ENCODE measurements around the gene MEDAG. TPM values are rescaled to one million over a fixed set of nuclear protein-coding genes. Genes with fewer than 3 reads are reported as not detected.
"Not testable (repeated sequence)": the region's sequence is repeated elsewhere in the genome, so short reads cannot be mapped to it uniquely, and the experiment has no call there.

MEDAG gene
- total RNA-seq, 2 experiments from 2014 or later = 0.19 TPM; not detected in 1

- Histone ChIP-seq H3K4me3 (ENCODE audit: low read depth, low read length, poor library complexity, severe bottlenecking) (no peak overlapping the region), H3K4me2 (ENCODE audit: low read length) (no peak overlapping the region), H3K79me2 (ENCODE audit: insufficient read depth, low read depth, low read length) (no peaks in the 10 kb centered on the region), H4K20me1 (ENCODE audit: insufficient read depth, low read length) (no peaks in the 10 kb centered on the region), H3K4me1 (ENCODE audit: insufficient read depth, low read length, poor library complexity, severe bottlenecking) (no peaks in the 10 kb centered on the region), H2AFZ (ENCODE audit: low read length) (no peak overlapping the region), H3K9me3 (ENCODE audit: low read length) (no peaks in the 10 kb centered on the region), H3K36me3 (ENCODE audit: insufficient read depth, low read length) (no peaks in the 10 kb centered on the region), H3K27ac (ENCODE audit: low read depth, low read length, poor library complexity, severe bottlenecking) (no peak overlapping the region), H3K9me2 (ENCODE audit: insufficient read depth, low read length) (no peaks in the 10 kb centered on the region)
- intact Hi-C loops (cut with micrococcal nuclease; ENCODE audit: unreplicated experiment) = no loop called here
- CTCF ChIA-PET (ENCODE audit: unreplicated experiment) = interaction anchor here (0.5 kb wide), 1 partner anchor 51 kb away, joined by 3 read pairs; no protein-coding TSS in a partner anchor
- no TSS peak for BruUV-seq (replicated peaks)
- no peak for DNase-seq (ENCODE audit: low spot score)
- POLR2A ChIA-PET = interaction anchor here (0.5 to 0.7 kb wide), 2 partner anchors 732 to 954 kb away, joined by 3 to 5 read pairs; no protein-coding TSS in a partner anchor
- TF ChIP-seq EZH2phosphoT487 (IDR thresholded peaks at IDR 0.05; ENCODE audit: borderline replicate concordance, low read depth, low read length) (no peak), CTCF (conservative IDR thresholded peaks at IDR 0.05; ENCODE audit: low read length) (no peak)
Measured at GRCh38 chr13:30925429-30925828, 19.4 kb downstream of the MEDAG start.

GRCh38 chr13:30926781-30927180 is 20.7 kb downstream of the MEDAG start:
- DNase-seq (ENCODE audit: low spot score) = no peak
- no peaks in the 10 kb centered on the region for H3K9me2 ChIP-seq (ENCODE audit: insufficient read depth, low read length)
- H3K4me2 ChIP-seq (ENCODE audit: low read length) = no peak overlapping the region
- no peak overlapping the region for H3K27ac ChIP-seq (ENCODE audit: low read depth, low read length, poor library complexity, severe bottlenecking)
- ChIA-PET CTCF (ENCODE audit: unreplicated experiment) (no interaction called here), POLR2A (interaction anchor here (0.6 kb wide), 1 partner anchor 1001 kb away, joined by 3 read pairs; no protein-coding TSS in a partner anchor)
- no peaks in the 10 kb centered on the region for H3K9me3 ChIP-seq (ENCODE audit: low read length)
- no peaks in the 10 kb centered on the region for H3K4me1 ChIP-seq (ENCODE audit: insufficient read depth, low read length, poor library complexity, severe bottlenecking)
- H3K36me3 ChIP-seq (ENCODE audit: insufficient read depth, low read length) = no peaks in the 10 kb centered on the region
- H3K79me2 ChIP-seq (ENCODE audit: insufficient read depth, low read depth, low read length) = no peaks in the 10 kb centered on the region
- no peak overlapping the region for H3K4me3 ChIP-seq (ENCODE audit: low read depth, low read length, poor library complexity, severe bottlenecking)
- no peak overlapping the region for H2AFZ ChIP-seq (ENCODE audit: low read length)
- intact Hi-C loops (cut with micrococcal nuclease; ENCODE audit: unreplicated experiment) = no loop called here
- H4K20me1 ChIP-seq (ENCODE audit: insufficient read depth, low read length) = no peaks in the 10 kb centered on the region
- no TSS peak for BruUV-seq (replicated peaks)
- TF ChIP-seq CTCF (conservative IDR thresholded peaks at IDR 0.05; ENCODE audit: low read length) = no peak
- no peak for TF ChIP-seq EZH2phosphoT487 (IDR thresholded peaks at IDR 0.05; ENCODE audit: borderline replicate concordance, low read depth, low read length)

- H3K4me3 ChIP-seq (ENCODE audit: low read depth, low read length, poor library complexity, severe bottlenecking); H3K36me3 ChIP-seq (ENCODE audit: insufficient read depth, low read length); H4K20me1 ChIP-seq (ENCODE audit: insufficient read depth, low read length); H3K9me2 ChIP-seq (ENCODE audit: insufficient read depth, low read length); CTCF ChIA-PET (ENCODE audit: unreplicated experiment); H3K4me1 ChIP-seq (ENCODE audit: insufficient read depth, low read length, poor library complexity, severe bottlenecking); H3K9me3 ChIP-seq (ENCODE audit: low read length); H3K27ac ChIP-seq (ENCODE audit: low read depth, low read length, poor library complexity, severe bottlenecking); BruUV-seq (replicated peaks); DNase-seq (ENCODE audit: low spot score); H3K79me2 ChIP-seq (ENCODE audit: insufficient read depth, low read depth, low read length); intact Hi-C loops (cut with micrococcal nuclease; ENCODE audit: unreplicated experiment); H2AFZ ChIP-seq (ENCODE audit: low read length); H3K4me2 ChIP-seq (ENCODE audit: low read length): not testable (repeated sequence)
- POLR2A ChIA-PET = interaction anchor here (0.6 kb wide), 1 partner anchor 1002 kb away, joined by 3 read pairs; no protein-coding TSS in a partner anchor
Measured at GRCh38 chr13:30927188-30927587, 21.1 kb downstream of the MEDAG start.
